Gastrocnemius medialis (tissue), 4 donors: Measurements from ENCODE around the gene NUP85.

Experiments
- POLR2A ChIP-seq, 2 donors: fragments of 450-650 bp; IDR thresholded peaks; one replicate each; pipeline ENCODE4 v1.6.1; 2017; ENCODE audit warnings: antibody characterized with exemption in 2 of 2, mild to moderate bottlenecking in 2 of 2, moderate library complexity in 2 of 2
- TF ChIP-seq, protein P1 (sequence below), 5 experiments: fragments of 450-650 bp in 3 of 5; fragments of 200-600 bp in 2 of 5; sonication (generic) in 2 of 5; IDR thresholded peaks in 4 of 5; conservative IDR thresholded peaks in 1 of 5; 1 replicate in 4 of 5; 2 replicates in 1 of 5; pipeline ENCODE4 v1.5.1; 2016 to 2019; ENCODE audit warnings: antibody characterized with exemption in 5 of 5, mild to moderate bottlenecking in 3 of 5, moderate library complexity in 3 of 5

GRCh38 chr17:75209061-75209460 lies 3.6 kb downstream of the NUP85 start:
- TF ChIP-seq, protein P1, sequence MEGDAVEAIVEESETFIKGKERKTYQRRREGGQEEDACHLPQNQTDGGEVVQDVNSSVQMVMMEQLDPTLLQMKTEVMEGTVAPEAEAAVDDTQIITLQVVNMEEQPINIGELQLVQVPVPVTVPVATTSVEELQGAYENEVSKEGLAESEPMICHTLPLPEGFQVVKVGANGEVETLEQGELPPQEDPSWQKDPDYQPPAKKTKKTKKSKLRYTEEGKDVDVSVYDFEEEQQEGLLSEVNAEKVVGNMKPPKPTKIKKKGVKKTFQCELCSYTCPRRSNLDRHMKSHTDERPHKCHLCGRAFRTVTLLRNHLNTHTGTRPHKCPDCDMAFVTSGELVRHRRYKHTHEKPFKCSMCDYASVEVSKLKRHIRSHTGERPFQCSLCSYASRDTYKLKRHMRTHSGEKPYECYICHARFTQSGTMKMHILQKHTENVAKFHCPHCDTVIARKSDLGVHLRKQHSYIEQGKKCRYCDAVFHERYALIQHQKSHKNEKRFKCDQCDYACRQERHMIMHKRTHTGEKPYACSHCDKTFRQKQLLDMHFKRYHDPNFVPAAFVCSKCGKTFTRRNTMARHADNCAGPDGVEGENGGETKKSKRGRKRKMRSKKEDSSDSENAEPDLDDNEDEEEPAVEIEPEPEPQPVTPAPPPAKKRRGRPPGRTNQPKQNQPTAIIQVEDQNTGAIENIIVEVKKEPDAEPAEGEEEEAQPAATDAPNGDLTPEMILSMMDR (IDR thresholded peaks at IDR 0.05 in 4 of 5, conservative IDR thresholded peaks at IDR 0.05 in 1 of 5), result no peak
- no peak for TF ChIP-seq POLR2A (IDR thresholded peaks at IDR 0.05)
